ENCODE measurements around the gene HS6ST1.

The HS6ST1 gene

GRCh38 chr2:128309280-128310093 lies 9.2 kb downstream of the HS6ST1 start:
- no peaks in the 10 kb centered on the region for H3K4me1 ChIP-seq (ENCODE audit: control insufficient read depth in 1 of 2, insufficient read depth in 1 of 2, low read depth in 1 of 2, low read length in 1 of 2)

GRCh38 chr2:128308889-128309279 lies 9.8 kb downstream of the HS6ST1 start:
- H3K4me3 ChIP-seq (ENCODE audit: low read depth in 1 of 2, low read length in 1 of 2) = no peak overlapping the region
- H3K9me3 ChIP-seq = no peaks in the 10 kb centered on the region
- no peaks in the 10 kb centered on the region for H3K27me3 ChIP-seq
- no peak for TF ChIP-seq CTCF (IDR thresholded peaks at IDR 0.05)
- no peaks in the 10 kb centered on the region for H3K36me3 ChIP-seq
- H3K4me1 ChIP-seq (ENCODE audit: control insufficient read depth in 1 of 2, insufficient read depth in 1 of 2, low read depth in 1 of 2, low read length in 1 of 2) = no peaks in the 10 kb centered on the region
- H3K27ac ChIP-seq = no peak overlapping the region

More at GRCh38 chr2:128309280-128310093, 9.2 kb downstream of the HS6ST1 start:
- no peak for TF ChIP-seq CTCF (IDR thresholded peaks at IDR 0.05)
- no peak overlapping the region for H3K27ac ChIP-seq
- H3K36me3 ChIP-seq = no peaks in the 10 kb centered on the region
- no peaks in the 10 kb centered on the region for H3K27me3 ChIP-seq
- H3K4me3 ChIP-seq (ENCODE audit: low read depth in 1 of 2, low read length in 1 of 2) = no peak overlapping the region
- no peaks in the 10 kb centered on the region for H3K9me3 ChIP-seq

- Histone ChIP-seq H3K4me3 (ENCODE audit: low read depth in 1 of 2, low read length in 1 of 2) (no peak overlapping the region), H3K27me3 (no peaks in the 10 kb centered on the region), H3K27ac (no peak overlapping the region), H3K36me3 (no peaks in the 10 kb centered on the region), H3K4me1 (ENCODE audit: control insufficient read depth in 1 of 2, insufficient read depth in 1 of 2, low read depth in 1 of 2, low read length in 1 of 2) (no peaks in the 10 kb centered on the region), H3K9me3 (no peaks in the 10 kb centered on the region)
- TF ChIP-seq CTCF (IDR thresholded peaks at IDR 0.05) = no peak
These were observed 10.4 kb downstream of the HS6ST1 start for GRCh38 chr2:128308284-128308731.

DNA sequence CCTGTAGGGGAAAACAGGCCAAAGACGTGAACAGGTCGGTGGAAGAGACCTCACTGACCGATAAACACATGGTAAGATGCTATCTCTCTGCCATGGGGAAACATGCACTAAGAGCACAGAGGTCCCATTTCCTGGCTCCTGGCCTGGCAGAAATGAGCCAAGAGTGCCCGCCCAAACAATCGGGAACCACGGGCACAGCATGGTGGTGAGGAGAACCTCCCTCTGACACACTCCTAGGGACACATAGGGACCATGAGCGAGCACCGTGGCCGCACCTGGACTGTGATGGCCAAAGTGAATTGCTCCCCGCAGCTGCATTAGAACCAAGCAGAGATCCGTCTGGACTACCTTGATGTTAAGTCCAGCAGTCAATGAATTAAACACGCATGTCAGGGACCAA lies 11.1 kb downstream of the HS6ST1 start:
- no peak for TF ChIP-seq CTCF (IDR thresholded peaks at IDR 0.05)
- no peaks in the 10 kb centered on the region for H3K9me3 ChIP-seq
- no peak overlapping the region for H3K27ac ChIP-seq

GRCh38 chr2:128306931-128307460 lies 11.7 kb downstream of the HS6ST1 start:
- Histone ChIP-seq H3K4me1 (ENCODE audit: control insufficient read depth in 1 of 2, insufficient read depth in 1 of 2, low read depth in 1 of 2, low read length in 1 of 2) (no peaks in the 10 kb centered on the region), H3K27me3 (no peaks in the 10 kb centered on the region), H3K9me3 (no peaks in the 10 kb centered on the region), H3K4me3 (ENCODE audit: low read depth in 1 of 2, low read length in 1 of 2) (no peak overlapping the region), H3K36me3 (no peaks in the 10 kb centered on the region), H3K27ac (no peak overlapping the region)
- no peak for TF ChIP-seq CTCF (IDR thresholded peaks at IDR 0.05)

More for the DNA sequence above, 11.1 kb downstream of the HS6ST1 start:
- no peaks in the 10 kb centered on the region for H3K36me3 ChIP-seq
- no peaks in the 10 kb centered on the region for H3K27me3 ChIP-seq
- no peaks in the 10 kb centered on the region for H3K4me1 ChIP-seq (ENCODE audit: control insufficient read depth in 1 of 2, insufficient read depth in 1 of 2, low read depth in 1 of 2, low read length in 1 of 2)
- no peak overlapping the region for H3K4me3 ChIP-seq (ENCODE audit: low read depth in 1 of 2, low read length in 1 of 2)

Measured in neutrophil (primary cell).